Fibroblast of lung (primary cell): ENCODE measurements around the gene USH1C. TPM values are rescaled to one million over a fixed set of nuclear protein-coding genes. Genes with fewer than 3 reads are reported as not detected.

Experiments used
- DNase-seq, 2 donors: peaks; one replicate each; pipeline versions ENCODE4 v3.0.0 to v3.0.0-alpha.2; 2010; ENCODE audit warnings: low read depth in 2 of 2
- H2AFZ ChIP-seq: 2 replicates; pipeline ENCODE4 v1.5.1; 2012; ENCODE audit warnings: low read length, control low read depth, inconsistent platforms
- H3K27ac ChIP-seq: 2 replicates; pipeline ENCODE4 v1.5.1; 2011; ENCODE audit warnings: low read length, control low read depth; ENCODE audit not compliant: insufficient read depth
- H3K27me3 ChIP-seq: 2 replicates; pipeline ENCODE4 v1.5.1; 2011; ENCODE audit warnings: mild to moderate bottlenecking, low read length; ENCODE audit not compliant: control insufficient read depth, insufficient read depth
- H3K36me3 ChIP-seq: 2 replicates; pipeline ENCODE4 v1.5.1; 2011; ENCODE audit warnings: low read length; ENCODE audit not compliant: control insufficient read depth, insufficient read depth
- H3K4me1 ChIP-seq: 2 replicates; pipeline ENCODE4 v1.5.1; 2011; ENCODE audit warnings: low read length; ENCODE audit not compliant: control insufficient read depth, insufficient read depth; ENCODE audit errors: extremely low read depth
- H3K4me2 ChIP-seq: 2 replicates; pipeline ENCODE4 v1.5.1; 2011; ENCODE audit warnings: low read length, control low read depth; ENCODE audit not compliant: insufficient read depth; ENCODE audit errors: extremely low read depth
- H3K4me3 ChIP-seq, 4 experiments: fragments of 200-600 bp in 1 of 4; sonication (generic) in 1 of 4; replicated peaks in 1 of 4; 2 replicates each; pipeline ENCODE4 v1.5.1; 2011 to 2016; ENCODE audit warnings: low read length in 4 of 4, low read depth in 3 of 4, mild to moderate bottlenecking in 3 of 4, control low read depth in 2 of 4, inconsistent platforms in 1 of 4, mixed read lengths in 1 of 4; ENCODE audit not compliant: insufficient read depth in 1 of 4; ENCODE audit errors: control extremely low read depth in 1 of 4
- H3K79me2 ChIP-seq: 2 replicates; pipeline ENCODE4 v1.5.1; 2012; ENCODE audit warnings: mild to moderate bottlenecking, low read length, inconsistent platforms; ENCODE audit not compliant: control insufficient read depth, insufficient read depth
- H3K9ac ChIP-seq: 2 replicates; pipeline ENCODE4 v1.5.1; 2011; ENCODE audit warnings: mild to moderate bottlenecking, low read length, control low read depth; ENCODE audit not compliant: insufficient read depth
- H3K9me3 ChIP-seq: 2 replicates; pipeline ENCODE4 v1.5.1; 2012; ENCODE audit warnings: low read depth, low read length; ENCODE audit not compliant: control insufficient read depth, insufficient read depth
- H4K20me1 ChIP-seq: 2 replicates; pipeline ENCODE4 v1.5.1; 2011; ENCODE audit warnings: low read length; ENCODE audit not compliant: control insufficient read depth, insufficient read depth; ENCODE audit errors: extremely low read depth
- EZH2 ChIP-seq: IDR thresholded peaks from 2 replicates; pipeline ENCODE4 v1.5.1; 2012; ENCODE audit warnings: low read length, control low read depth, mild to moderate bottlenecking; ENCODE audit errors: missing control alignments
- polyA plus RNA-seq, 2 donors: library from polyadenylated mRNA; depleted of rRNA in 1 of 2; stranded (reverse) in 1 of 2; unstranded in 1 of 2; fragments of >200 nt; gene quantifications; 2 replicates each; pipeline ENCODE4 v1.2.1, GENCODE V29; 2011 to 2012; ENCODE audit warnings: missing spikeins in 1 of 2
- total RNA-seq: library from RNA; depleted of rRNA; stranded (reverse); fragments of >200 nt; gene quantifications from 2 replicates; pipeline ENCODE4 v1.2.1, GENCODE V29; 2014
- TF ChIP-seq, protein P1 (sequence below), 2 donors: IDR thresholded peaks in 1 of 2; conservative IDR thresholded peaks in 1 of 2; 1 replicate in 1 of 2; 2 replicates in 1 of 2; pipeline ENCODE4 v1.5.1; 2011 to 2012; ENCODE audit warnings: low read length in 2 of 2, control low read depth in 1 of 2, inconsistent platforms in 1 of 2, low read depth in 1 of 2, mild to moderate bottlenecking in 1 of 2

USH1C gene
- total and polyA plus RNA-seq, 2 donors (not counting 1 experiment from before 2014, with no cell fraction given), result not detected

DNA sequence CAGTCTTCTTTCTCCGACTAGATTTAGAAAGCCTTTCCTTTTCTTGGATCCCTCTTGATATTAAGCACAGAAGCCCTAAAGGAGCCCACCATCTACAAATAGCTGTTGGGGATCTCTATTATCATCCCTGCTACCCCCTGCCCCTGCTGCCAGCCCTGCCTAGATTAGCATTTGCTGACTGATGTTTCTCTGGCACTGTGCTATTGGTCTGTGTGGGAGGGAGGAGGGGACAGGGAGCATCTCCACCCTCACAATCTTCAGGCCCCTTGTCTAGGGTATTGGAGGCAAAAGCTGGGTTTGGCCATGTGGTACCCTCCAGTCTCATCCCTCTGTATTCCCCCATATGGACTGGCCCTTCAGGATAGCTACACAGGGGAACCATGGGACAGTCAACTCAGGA, 6.2 kb downstream of the USH1C start:
- Histone ChIP-seq H3K9me3 (no peaks in the 10 kb centered on the region), H3K4me1 (no peaks in the 10 kb centered on the region), H3K27me3 (peaks cover under 1% of the 10 kb centered on the region), H2AFZ (no peak overlapping the region), H3K27ac (no peak overlapping the region), H3K4me2 (no peak overlapping the region), H4K20me1 (no peaks in the 10 kb centered on the region), H3K9ac (no peak overlapping the region), H3K4me3 (no peak overlapping the region), H3K36me3 (no peaks in the 10 kb centered on the region), H3K79me2 (no peaks in the 10 kb centered on the region)
- TF ChIP-seq, protein P1, sequence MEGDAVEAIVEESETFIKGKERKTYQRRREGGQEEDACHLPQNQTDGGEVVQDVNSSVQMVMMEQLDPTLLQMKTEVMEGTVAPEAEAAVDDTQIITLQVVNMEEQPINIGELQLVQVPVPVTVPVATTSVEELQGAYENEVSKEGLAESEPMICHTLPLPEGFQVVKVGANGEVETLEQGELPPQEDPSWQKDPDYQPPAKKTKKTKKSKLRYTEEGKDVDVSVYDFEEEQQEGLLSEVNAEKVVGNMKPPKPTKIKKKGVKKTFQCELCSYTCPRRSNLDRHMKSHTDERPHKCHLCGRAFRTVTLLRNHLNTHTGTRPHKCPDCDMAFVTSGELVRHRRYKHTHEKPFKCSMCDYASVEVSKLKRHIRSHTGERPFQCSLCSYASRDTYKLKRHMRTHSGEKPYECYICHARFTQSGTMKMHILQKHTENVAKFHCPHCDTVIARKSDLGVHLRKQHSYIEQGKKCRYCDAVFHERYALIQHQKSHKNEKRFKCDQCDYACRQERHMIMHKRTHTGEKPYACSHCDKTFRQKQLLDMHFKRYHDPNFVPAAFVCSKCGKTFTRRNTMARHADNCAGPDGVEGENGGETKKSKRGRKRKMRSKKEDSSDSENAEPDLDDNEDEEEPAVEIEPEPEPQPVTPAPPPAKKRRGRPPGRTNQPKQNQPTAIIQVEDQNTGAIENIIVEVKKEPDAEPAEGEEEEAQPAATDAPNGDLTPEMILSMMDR (conservative IDR thresholded peaks at IDR 0.05 in 1 of 2, IDR thresholded peaks at IDR 0.05 in 1 of 2; ENCODE audit: low read depth in 1 of 2, low read length in 2 of 2), result no peak
- TF ChIP-seq EZH2, result no peak
- DNase-seq, result no peak

DNA sequence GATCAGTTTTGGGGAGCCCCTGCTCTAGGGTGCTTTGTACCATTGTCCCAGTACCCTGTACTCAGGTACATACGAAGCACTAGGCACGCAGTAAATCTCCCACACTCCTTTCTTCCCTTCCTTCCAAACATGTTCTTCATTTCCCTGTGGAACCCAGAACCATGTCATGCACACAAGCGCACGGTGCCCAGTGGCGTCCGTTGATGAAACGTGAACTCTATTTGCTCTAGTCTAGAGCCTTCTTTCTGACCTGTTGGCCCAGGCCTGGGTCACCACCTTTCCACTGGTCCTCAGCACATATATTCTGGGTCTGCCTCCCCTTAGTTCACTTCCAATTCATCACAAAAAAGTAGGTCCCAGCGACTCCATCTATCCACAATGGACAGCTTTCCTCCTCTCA, 7.0 kb downstream of the USH1C start:
- Histone ChIP-seq H3K9me3 (no peaks in the 10 kb centered on the region), H3K9ac (no peak overlapping the region), H2AFZ (no peak overlapping the region), H3K27me3 (peaks cover 2% of the 10 kb centered on the region), H3K4me3 (no peak overlapping the region), H3K36me3 (no peaks in the 10 kb centered on the region), H4K20me1 (no peaks in the 10 kb centered on the region), H3K4me1 (no peaks in the 10 kb centered on the region), H3K4me2 (no peak overlapping the region), H3K27ac (no peak overlapping the region), H3K79me2 (no peaks in the 10 kb centered on the region)
- no peak for DNase-seq
- no peak for TF ChIP-seq EZH2
- TF ChIP-seq, protein P1 (conservative IDR thresholded peaks at IDR 0.05 in 1 of 2, IDR thresholded peaks at IDR 0.05 in 1 of 2; ENCODE audit: low read depth in 1 of 2, low read length in 2 of 2), result no peak

DNA sequence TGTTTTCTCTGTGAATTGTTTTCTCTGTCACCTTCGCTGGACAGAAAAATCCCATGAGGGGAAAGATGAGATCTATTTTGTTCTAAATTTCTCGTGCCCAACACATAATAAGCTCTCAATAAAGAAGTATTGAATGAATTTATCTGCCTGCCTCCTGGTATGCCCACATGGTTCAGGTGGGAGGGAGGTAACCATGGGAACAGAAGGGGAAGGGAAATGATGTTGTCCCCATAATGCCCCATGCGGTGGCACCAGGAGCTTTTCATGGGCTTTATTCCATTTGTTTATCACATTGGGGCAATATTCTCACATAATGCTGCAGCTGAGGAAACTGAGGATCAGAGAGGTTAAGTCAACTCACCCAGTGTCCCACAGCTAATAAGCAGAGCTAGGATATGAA, 8.7 kb downstream of the USH1C start:
- DNase-seq, result no peak
- H4K20me1 ChIP-seq, result no peaks in the 10 kb centered on the region
- H3K27me3 ChIP-seq, result peaks cover 2% of the 10 kb centered on the region
- H3K4me3 ChIP-seq, result no peak overlapping the region
- H3K9me3 ChIP-seq, result no peaks in the 10 kb centered on the region
- no peaks in the 10 kb centered on the region for H3K4me1 ChIP-seq
- H3K9ac ChIP-seq, result no peak overlapping the region
- H3K36me3 ChIP-seq, result no peaks in the 10 kb centered on the region
- H3K4me2 ChIP-seq, result no peak overlapping the region
- no peak for TF ChIP-seq EZH2
- TF ChIP-seq, protein P1 (conservative IDR thresholded peaks at IDR 0.05 in 1 of 2, IDR thresholded peaks at IDR 0.05 in 1 of 2; ENCODE audit: low read depth in 1 of 2, low read length in 2 of 2), result no peak
- no peak overlapping the region for H2AFZ ChIP-seq
- no peak overlapping the region for H3K27ac ChIP-seq
- H3K79me2 ChIP-seq, result no peaks in the 10 kb centered on the region
